Right atrium auricular region (tissue), 2 donors: ENCODE measurements around the gene MYCN. TPM values are rescaled to one million over a fixed set of nuclear protein-coding genes. Genes with fewer than 3 reads are reported as not detected.

Source experiments
- DNase-seq: peaks from one replicate; pipeline ENCODE4 v3.0.0-alpha.2; 2019; ENCODE audit warnings: low spot score
- H3K27ac ChIP-seq, 2 donors: fragments of 200-600 bp; sonication (generic); 1 replicate in 1 of 2; 2 replicates in 1 of 2; pipeline ENCODE4 v1.5.1; 2016 to 2019
- H3K27me3 ChIP-seq, 2 donors: fragments of 200-600 bp; sonication (generic); one replicate each; pipeline versions ENCODE4 v1.5.1 to v1.6.0; 2017 to 2019
- H3K36me3 ChIP-seq: fragments of 200-600 bp; sonication (generic); one replicate; pipeline ENCODE4 v1.5.1; 2016
- H3K4me1 ChIP-seq, 2 donors: fragments of 200-600 bp; sonication (generic); one replicate each; pipeline versions ENCODE4 v1.5.1 to v1.6.0; 2017 to 2019
- H3K4me3 ChIP-seq, 2 donors: fragments of 200-600 bp; sonication (generic); 1 replicate in 1 of 2; 2 replicates in 1 of 2; pipeline ENCODE4 v1.5.1; 2017 to 2019; ENCODE audit warnings: mild to moderate bottlenecking in 1 of 2, moderate library complexity in 1 of 2
- H3K9me3 ChIP-seq, 2 donors: fragments of 200-600 bp; sonication (generic); one replicate each; pipeline ENCODE4 v1.5.1; 2019
- total RNA-seq, 2 donors: library from RNA; depleted of rRNA; stranded (reverse); fragments of >200 nt; gene quantifications; one replicate each; pipeline ENCODE4 v1.1.0, GENCODE V29; 2016
- TF ChIP-seq, protein P1 (sequence below), 2 donors: fragments of 200-600 bp; sonication (generic); IDR thresholded peaks; one replicate each; pipeline ENCODE4 v1.5.1; 2019; ENCODE audit warnings: antibody characterized with exemption in 2 of 2

Gene MYCN
- total RNA-seq, 2 donors from 2014 or later = 0.30 to 0.63 TPM

DNA sequence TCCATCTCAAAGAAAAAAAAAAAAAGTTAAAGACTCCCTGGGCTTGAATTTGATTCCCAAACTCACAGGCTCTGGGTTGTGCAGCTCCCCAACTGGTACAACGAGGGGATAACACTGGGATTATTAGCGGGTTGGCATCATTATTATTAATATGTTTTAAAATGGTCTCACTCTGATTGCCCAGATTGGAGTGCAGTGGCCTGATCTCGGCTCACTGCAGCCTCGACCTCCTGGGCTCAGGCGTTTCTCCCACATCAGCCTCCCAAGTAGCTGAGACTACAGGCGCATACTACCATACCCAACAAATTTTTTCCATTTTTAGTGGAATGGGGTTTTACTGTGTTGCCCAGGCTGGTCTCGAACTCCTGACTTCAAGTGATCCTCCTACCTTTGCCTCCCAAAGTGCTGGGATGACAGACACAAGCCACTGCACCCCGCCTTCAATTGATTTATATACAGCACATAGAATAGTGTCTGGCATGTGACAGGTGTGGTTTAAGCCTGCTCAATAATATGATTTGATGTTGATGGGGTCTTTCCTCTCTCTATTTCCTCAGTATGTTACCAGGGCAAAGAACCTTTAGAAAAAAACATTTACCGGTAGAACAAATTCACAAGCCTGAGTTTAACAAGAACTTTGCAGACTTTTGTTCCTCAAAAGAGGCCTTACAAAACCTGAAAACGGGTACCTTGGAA is 12.2 kb downstream of the MYCN start:
- Histone ChIP-seq H3K27me3 (no peaks in the 10 kb centered on the region), H3K4me1 (no peaks in the 10 kb centered on the region), H3K27ac (no peak overlapping the region), H3K4me3 (no peak overlapping the region), H3K36me3 (no peaks in the 10 kb centered on the region), H3K9me3 (no peaks in the 10 kb centered on the region)
- TF ChIP-seq, protein P1, sequence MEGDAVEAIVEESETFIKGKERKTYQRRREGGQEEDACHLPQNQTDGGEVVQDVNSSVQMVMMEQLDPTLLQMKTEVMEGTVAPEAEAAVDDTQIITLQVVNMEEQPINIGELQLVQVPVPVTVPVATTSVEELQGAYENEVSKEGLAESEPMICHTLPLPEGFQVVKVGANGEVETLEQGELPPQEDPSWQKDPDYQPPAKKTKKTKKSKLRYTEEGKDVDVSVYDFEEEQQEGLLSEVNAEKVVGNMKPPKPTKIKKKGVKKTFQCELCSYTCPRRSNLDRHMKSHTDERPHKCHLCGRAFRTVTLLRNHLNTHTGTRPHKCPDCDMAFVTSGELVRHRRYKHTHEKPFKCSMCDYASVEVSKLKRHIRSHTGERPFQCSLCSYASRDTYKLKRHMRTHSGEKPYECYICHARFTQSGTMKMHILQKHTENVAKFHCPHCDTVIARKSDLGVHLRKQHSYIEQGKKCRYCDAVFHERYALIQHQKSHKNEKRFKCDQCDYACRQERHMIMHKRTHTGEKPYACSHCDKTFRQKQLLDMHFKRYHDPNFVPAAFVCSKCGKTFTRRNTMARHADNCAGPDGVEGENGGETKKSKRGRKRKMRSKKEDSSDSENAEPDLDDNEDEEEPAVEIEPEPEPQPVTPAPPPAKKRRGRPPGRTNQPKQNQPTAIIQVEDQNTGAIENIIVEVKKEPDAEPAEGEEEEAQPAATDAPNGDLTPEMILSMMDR (IDR thresholded peaks at IDR 0.05) = no peak
- DNase-seq = no peak

DNA sequence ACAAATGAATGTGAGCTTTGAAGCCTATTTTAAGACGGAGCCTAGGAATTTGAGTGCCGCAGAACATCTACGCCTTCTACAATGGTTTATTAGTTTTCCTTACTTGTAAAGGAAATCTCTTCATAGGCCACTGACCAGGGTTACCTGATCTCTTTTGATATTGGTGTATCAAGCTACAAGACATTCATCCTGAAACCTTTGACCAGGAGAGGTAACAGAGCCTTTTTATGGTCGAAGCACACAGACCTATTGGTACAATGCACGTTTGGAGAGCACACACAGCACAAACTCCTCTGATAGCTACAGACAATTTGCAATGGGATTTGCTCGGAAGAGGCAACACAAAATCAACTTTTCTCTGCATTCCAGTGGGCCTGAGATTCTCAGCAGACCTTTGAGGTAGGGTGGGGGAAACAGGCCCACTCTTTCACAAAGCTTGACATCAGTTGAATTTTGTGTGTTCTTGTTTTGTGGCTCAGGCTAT is 12.8 kb downstream of the MYCN start:
- no peaks in the 10 kb centered on the region for H3K36me3 ChIP-seq
- no peak overlapping the region for H3K4me3 ChIP-seq
- no peaks in the 10 kb centered on the region for H3K9me3 ChIP-seq
- TF ChIP-seq, protein P1 (IDR thresholded peaks at IDR 0.05) = no peak
- no peak for DNase-seq
- no peaks in the 10 kb centered on the region for H3K27me3 ChIP-seq
- H3K27ac ChIP-seq = no peak overlapping the region
- no peaks in the 10 kb centered on the region for H3K4me1 ChIP-seq

DNA sequence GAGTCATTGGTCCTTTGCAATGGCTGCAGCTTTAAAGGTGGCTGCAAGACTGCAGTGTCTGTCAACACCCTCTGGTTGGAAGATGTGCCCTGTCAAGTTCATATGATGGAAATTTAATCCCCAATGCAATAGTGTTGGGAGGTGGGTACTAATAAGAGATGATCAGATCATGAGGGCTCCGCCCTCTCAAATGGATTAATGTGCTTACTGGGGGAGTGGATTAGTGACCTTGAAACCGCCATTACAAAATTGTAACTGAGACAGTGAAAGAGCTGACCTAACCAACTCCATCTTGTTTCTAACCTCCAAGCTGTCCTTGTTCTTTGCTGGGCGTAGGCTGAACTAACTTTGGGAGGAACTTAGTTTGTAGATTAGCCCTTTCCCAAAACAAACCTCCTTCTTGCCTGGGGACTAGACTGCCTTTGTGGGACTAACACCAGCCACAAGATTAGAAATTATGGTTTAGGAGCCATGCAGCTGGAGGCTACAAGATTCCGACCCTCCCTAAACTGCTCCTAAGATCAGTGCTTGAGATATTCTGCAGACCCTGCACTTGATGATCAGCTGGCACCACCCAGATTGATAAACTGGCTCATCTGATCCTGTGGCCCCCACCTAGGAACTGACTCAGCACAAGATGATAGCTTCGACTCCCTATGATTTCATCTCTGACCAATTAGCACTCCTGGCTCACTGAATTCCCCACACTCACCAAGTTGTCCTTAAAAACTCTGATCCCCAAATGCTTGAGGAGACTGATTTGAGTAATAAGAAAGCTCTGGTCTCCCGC is 13.7 kb downstream of the MYCN start:
- Histone ChIP-seq H3K36me3 (no peaks in the 10 kb centered on the region), H3K27ac (no peak overlapping the region), H3K27me3 (no peaks in the 10 kb centered on the region), H3K9me3 (no peaks in the 10 kb centered on the region), H3K4me1 (no peaks in the 10 kb centered on the region), H3K4me3 (no peak overlapping the region)
- TF ChIP-seq, protein P1 (IDR thresholded peaks at IDR 0.05) = no peak
- DNase-seq = no peak

DNA sequence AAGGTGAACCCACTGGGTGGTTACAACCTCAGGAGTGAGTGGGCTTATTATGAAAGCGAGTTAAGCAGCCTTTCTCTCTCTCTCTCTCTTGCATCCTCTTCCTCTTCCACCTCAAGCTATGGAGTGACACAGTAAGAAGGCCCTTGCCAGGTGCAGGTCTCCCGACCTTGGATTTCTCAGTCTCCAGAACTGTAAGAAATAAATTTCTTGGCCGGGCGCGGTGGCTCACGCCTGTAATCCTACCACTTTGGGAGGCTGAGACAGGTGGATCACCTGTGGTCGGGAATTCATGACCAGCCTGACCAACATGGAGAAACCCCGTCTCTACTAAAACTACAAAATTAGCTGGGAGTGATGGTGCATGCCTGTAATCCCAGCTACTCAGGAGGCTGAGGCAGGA is 14.4 kb downstream of the MYCN start:
- Histone ChIP-seq H3K9me3 (no peaks in the 10 kb centered on the region), H3K4me3 (no peak overlapping the region), H3K27me3 (no peaks in the 10 kb centered on the region), H3K36me3 (no peaks in the 10 kb centered on the region), H3K4me1 (no peaks in the 10 kb centered on the region), H3K27ac (no peak overlapping the region)
- TF ChIP-seq, protein P1 (IDR thresholded peaks at IDR 0.05) = no peak
- DNase-seq = no peak

DNA sequence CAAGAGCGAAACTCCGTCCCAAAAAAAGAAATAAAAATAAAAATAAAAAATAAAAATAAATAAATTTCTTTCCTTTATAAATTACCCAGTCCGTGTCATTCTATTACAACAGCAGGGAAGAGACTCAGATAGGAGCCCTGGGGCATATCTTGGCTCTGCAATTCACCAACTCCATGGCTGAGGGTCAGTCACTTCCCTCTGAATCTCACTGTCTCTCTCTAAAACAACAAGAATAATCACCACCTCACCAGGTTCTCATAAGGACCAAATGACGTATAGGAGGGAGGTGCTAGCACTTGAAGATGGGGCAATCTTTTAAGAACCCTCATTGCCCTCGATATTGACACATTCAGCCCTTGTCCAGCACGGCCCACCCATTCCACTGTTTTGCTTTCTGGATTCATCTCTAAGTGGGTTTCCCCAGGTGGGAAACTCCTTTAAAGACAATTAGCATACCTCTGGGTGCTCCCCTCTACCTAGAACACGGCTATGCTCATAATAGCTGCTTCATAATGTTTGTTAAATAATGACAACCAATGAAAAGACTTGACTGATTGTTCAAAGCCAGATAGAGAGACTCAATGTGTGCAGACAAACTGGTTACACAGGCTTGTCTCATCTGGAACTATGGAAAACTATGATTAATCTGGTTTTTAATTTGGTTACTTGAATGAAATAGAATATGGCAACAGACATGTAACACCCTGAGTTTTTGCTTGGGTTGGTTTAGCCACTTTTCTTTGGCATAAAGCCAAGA is 15.1 kb downstream of the MYCN start:
- H3K27me3 ChIP-seq = no peaks in the 10 kb centered on the region
- H3K9me3 ChIP-seq = no peaks in the 10 kb centered on the region
- H3K27ac ChIP-seq = no peak overlapping the region
- H3K4me1 ChIP-seq = no peaks in the 10 kb centered on the region
- no peaks in the 10 kb centered on the region for H3K36me3 ChIP-seq
- DNase-seq = no peak
- H3K4me3 ChIP-seq = no peak overlapping the region
- TF ChIP-seq, protein P1 (IDR thresholded peaks at IDR 0.05) = no peak
